G401.6 (cell line): Measurements from ENCODE around the gene RGS12.

Source experiments
- FAIRE-seq: peaks from 2 replicates; lab custom pipeline; 2012; peaks lifted over from hg19 to GRCh38; lab: Jason Lieb, UNC

Gene RGS12

DNA sequence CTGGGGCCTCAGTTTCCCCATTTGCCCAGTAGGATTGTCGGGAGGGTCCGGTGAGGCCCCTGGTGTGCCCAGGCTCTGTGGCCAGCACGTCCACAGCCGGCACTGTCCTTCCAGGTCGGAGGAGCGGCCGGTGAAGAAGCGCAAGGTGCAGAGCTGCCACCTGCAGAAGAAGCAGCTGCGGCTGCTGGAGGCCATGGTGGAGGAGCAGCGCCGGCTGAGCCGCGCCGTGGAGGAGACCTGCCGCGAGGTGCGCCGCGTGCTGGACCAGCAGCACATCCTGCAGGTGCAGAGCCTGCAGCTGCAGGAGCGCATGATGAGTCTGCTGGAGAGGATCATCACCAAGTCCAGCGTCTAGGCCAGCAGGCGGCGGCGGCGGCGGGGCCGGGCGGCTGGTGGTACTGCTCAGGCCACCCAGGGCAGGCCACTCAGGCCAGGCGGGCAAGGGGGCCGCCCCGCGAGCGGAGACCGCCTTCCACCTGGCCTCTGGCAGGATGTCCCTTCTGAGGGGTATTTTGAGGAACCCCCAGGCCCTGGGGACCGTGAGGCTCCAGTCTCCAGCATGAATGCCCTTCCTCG is 37.1 kb upstream of the RGS12 start:
- FAIRE-seq: no peak

DNA sequence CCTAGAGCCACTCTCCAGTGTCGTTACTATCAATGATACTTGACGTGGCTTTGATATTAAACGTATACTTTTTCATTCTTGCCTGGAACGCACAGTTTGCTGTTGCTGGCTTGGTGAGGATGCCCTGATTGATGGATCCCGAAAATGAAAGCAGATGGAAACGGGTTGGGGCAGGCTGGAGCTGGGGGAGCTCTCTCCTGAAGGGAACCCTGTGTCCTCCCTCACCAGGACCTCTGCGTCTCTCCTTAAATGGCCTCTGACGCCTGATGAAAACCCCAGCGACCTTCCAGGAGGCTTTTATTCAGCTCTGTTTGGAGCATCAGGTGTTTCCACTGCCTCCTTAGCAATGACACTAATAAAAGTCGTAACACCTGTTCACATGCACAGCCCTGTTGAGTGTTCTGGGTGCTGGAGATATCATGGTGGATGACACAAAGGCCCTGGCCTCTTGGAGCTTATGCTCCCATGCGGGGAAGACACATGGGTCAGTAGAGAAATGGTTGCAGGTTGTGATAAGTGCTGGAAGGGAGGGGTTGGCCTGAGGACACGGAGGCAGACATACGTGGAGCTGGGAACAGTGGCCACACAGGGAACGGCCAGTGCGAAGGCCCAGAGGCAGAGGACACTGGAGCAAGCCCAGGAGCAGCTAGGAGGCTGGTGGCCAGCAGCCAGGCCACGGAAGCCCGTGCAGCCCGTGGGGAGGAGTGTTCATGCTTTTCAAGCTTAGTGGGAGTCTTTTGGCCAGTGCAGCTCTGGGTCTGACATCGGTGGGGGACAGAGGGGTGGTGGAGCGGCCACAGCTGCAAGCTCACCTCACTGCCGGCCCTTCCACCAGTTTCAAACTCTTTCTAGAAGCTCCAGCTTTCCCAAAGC is 36.4 kb upstream of the RGS12 start:
- no peak for FAIRE-seq

DNA sequence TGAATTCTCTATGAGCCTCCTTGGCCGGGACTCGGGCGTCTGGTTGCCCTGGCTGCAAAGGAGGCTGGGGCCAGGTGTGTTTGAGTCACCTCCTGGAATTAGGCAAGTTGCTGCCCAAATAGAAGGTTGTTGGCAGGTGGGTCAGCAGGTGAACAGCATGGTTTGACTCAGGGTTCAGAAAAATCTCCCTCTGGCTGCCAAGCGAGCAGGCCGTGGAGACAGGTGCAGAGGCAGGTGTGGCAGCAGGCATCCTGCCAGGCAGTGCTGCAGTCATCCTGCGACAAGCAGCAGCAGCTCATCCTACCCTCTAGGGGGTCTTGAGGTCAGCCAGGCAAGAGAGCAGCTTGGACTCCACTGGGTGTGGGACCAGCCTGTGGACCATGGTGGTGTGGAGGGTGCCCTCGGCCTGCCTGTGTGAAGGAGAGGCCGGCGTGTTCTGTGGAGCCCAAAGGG is 35.7 kb upstream of the RGS12 start:
- FAIRE-seq: no peak

DNA sequence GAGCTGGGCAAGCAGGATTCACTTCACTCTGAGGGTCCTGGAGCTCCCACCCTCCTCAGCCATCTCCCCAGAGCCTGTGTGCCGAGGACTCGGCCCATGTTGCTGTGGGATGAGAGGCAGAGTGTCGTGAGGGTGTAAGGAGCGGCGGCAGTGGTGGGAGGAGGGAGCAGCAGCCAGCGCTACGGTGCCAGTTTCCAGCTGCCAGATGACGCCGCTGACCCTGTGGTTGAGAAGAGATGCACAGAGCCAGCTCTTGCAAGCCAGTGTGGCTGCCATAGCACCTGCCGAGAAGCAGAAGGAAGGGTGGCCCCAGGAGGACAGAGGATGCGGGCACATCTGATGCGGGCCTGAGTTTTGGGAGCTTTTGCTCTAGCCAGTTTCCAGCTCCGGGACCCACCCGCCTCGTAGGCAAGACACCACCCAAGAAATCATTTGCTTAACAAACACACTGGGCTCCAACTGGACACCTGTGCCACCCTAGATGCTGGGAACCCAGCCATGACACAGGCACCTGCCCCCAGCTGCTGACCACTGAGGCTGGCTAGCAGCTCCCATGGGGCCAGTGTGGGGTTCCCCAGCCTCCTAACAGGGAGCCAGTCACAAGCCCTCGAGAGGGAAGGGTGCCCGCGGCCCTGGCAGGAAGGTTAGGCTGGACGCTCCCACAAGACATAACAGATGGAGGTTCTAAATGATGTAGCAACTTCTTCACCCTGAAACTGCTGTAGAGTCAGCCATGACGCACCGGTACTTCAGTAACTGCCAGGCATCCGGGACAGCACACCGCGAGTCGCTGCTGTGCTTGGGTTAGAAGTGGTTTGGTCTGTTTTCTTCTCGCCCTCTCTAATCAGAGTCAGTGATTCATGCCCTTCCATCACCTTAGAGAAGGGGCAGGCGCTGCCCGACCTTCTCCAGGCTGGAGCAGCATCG is 35.0 kb upstream of the RGS12 start:
- no peak for FAIRE-seq

DNA sequence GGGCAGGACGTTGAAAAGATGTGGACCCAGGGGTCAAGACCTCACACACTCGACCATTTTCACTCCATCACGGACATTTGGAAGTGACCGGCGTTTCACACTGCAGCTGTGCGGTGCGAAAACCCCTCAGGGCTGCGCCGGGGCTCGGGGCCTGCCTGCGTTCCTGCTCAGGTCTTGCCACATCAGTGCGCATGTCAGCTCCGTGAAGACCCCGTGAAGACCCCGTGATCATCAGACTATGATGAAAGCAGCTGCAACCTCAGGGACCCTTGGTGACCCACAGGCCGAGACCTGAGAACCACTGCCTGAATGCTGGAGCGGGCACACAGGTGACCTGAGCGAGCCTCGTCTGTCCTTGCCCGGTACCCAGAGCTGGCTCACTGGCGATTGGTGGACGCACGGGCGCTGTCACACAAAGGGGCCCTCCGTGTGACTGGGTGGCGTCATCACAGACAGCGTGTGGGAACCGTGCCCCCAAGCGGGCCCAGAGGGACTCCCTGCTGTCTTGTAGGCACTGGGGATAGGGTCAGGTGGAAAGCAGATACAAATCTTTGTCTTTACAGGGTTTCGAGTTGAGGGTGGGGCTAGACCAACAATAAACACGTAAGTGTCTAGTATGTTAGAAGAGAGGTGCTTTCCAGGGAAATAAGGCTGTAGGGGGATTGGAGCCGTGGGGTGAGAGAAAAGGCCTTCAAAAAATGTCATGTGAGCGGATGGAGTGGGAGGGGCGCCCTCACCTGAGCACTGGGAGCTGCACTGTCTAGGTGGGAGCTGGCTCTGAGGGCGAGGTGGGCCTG is 31.2 kb upstream of the RGS12 start:
- no peak for FAIRE-seq

DNA sequence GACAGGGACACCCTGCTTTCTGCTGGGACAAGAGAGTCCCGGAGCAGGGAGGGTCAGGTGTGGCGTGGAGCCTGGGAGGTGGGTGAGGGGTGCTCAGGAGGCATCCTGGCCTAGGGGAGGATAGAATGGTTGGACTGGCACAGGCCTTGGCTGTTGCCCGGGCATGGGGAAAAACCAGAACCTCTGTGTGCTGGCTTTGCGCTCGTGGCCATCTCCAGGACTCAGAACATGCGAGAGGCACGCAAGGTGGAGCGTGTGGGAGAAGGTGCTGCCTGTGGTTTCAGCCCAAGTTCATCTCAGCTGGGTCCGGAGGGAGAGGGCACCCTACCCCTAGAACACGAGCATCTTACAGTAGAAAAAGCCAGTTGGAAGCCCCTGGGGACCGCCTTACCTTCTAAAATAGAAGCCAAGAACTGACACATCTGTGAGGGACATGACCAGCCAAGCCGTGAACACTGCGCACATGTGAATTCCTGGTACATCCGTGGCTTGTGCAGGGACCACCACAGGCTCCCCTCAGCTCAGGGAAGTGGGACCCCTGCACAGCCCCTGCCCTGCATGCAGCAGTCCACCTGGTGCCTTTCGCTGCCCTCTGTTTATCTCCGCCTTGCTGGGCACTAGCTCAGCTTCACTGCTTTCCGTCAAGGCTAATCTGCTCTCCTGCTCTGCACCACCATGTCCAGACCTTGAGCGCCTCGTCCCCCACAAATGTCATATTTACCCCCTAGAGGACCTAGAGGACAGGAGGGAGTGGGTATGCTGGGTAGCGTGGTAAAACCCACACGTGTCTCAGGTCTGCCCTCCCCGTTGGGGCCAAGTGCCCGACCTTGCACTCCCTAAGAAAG is 30.4 kb upstream of the RGS12 start:
- no peak for FAIRE-seq

DNA sequence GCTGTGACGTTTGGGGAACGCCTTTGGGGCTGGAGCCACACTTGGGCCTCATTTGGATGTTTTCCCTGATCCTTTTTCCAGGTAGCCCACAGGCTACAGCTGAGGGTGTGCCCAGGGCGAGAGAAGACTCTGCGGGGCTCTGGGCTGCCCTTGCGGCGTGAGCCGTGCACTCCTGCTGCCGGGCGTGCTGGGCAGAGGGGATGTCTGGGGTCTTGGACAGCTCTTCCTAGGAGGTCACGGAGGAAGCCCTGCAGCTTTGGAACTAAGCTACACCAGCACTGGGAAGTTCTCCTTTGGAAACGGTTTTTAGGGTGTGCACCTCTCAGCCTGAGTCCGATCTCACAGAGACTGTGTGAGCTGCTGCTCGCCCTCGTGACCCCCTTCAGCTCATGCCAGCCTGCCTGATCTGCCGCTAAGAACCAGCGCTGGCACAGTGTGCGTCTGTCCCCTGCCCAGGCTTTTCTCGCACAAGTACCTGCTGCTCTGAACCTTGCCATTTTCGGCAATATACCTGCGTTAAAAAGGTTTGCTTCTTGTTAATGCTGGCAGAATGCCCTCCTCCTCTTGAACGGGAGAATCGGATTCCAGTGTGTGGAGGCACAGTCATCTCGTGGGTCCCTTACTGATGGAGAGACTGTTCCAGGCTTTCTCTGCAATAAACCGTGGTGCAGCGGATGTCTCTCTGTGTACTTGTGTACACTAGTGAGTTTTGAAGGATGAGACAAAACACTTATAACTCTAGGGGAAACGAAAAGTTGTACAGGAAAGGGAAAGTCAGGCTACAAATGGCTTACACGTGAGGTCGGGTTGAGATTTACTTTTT is 29.6 kb upstream of the RGS12 start:
- FAIRE-seq: no peak

DNA sequence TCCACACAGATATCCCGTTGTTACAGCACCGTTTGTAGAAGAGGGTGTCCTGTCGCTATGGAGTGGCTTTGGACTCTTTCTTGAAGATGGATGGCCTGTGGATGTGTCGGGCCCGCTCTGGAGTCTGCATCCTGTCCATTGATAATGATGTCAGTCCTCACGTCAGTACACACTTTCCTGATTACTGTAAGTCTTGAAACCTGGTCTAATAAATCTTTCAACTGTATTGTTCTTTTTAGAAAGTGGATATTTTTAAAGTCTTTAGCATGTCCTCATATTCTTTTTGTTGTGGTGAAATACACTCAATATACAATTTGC is 29.0 kb upstream of the RGS12 start:
- FAIRE-seq: no peak

DNA sequence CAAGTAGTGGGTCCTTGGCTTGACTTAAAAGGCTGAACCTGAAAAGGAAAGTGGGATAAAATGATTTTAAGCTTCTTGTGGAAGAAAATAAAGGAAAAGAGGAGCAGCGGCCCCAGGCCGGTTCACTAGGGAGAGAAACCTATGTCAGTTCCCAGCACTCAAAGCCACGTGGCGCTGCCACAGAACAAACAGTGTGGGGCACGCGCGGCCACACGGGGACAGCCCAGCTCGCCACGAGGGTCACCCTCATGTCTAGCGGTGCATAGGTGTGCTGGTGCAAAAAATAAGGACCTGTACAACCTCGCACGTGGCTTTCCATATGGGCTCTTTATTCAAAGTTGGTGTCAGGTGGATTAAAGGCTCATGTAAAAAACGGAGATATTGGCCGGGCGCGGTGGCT is 26.7 kb upstream of the RGS12 start:
- no peak for FAIRE-seq

DNA sequence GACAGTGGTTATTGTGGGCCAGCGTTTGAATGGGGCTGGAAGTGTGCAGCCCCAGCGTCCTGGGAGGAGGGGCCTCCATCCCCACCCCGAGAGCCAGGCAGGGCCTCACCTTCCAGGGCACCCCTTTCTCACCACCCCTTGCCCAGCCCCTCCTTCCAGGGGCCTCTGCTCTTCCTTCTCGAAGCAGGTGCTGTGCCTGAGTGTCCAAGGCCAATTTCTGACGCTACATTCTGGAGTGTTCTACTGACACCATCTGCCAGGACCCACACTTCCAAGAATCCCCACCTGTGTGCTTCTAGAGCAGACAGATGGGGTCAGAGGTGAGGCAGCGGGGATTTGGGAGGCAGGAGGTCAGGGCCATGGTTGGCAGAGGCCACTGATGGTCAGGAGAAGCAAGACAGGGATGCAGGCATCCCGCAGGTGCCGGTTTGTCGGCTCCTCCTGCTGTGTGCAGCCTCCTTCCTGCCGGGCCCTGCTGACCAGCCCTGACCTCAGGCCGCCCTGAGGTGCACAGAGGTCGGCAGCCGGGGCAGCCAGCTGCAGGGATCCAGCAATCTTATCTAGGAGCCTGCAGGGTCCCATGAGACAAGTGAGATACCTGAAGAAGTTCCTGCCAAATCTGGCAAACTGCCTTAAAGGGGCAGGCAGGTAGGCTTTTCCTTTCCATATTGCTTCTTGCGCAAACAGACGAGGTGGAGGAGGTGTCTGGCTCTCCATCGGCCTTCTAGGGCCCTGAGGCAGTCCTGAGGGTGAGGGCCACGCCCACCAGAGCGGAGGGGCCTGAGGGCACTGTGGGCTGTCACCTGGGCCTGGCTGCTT is 25.0 kb upstream of the RGS12 start:
- FAIRE-seq: no peak

DNA sequence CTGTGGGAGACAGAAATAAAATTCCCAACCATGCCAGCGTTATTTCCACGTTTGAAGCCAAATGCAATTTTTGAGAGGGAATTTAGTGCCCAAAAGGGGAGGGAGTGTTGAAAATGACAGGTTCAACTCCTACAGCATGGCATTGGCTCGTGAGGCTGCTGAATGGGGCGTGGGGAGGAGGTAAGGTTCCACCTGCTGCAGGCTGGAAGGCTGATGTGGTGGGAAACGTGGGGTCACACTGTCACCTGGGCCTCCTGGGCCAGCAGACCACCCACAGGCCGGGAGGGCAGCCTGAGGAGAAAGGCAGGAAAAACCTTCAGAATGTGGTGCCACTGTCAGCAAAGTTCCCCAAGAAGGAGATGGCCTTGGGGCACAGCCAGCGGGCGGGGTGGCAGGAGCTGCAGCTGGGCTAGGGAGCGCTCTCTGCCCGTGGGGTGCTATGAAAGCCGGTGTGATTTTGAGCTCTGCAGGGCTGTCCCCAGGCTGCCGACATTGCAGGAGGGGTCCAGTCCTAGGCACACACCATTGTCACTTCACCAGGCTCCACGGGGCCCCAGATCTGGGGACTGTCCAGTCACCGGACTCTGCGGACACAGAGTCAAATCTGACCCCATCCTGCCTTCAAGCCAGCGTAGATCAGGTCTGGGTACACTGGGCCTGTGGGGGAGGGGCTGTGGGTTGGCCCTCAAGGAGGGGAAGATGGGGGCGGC is 24.3 kb upstream of the RGS12 start:
- FAIRE-seq: no peak

DNA sequence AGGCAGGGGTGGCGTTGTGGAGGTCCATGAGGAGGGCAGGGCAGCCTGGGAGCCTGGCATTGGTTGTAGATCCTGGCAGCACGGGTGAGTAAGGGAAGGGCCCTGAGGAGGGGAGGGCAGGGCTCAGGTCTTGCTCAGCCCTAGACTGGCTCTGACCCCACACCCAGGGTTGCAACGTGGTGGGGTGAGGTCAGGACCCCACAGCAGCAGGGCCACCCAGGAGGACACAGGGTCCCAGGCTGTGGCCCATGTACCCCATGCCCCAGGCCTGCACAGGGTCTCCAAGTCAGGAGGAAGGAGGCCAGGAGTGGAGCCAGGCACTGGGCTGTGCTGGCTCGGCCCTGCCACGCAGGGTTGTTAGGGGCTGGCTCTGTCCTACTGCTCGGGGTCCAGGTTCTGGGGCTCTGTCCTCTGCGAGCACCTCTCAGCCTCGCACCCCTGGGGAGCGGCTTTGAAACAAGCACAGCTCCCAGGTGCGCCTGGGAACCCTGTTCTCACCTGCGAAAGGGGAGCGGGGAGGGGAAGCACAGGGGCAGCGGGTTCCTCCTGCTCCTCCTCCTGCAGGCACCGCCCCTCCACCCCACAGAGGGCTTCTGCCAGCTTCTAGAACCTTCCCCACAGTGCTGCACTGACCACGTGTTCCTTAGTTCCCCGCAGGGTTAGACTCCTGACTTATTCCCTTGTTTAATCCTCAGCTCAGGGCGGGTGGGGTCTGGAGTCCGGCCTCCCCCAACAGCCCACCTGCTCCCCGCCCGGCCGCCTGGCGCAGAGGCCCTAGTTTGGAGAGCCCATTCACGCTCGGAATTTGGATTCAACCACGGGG is 23.5 kb upstream of the RGS12 start:
- FAIRE-seq: no peak

DNA sequence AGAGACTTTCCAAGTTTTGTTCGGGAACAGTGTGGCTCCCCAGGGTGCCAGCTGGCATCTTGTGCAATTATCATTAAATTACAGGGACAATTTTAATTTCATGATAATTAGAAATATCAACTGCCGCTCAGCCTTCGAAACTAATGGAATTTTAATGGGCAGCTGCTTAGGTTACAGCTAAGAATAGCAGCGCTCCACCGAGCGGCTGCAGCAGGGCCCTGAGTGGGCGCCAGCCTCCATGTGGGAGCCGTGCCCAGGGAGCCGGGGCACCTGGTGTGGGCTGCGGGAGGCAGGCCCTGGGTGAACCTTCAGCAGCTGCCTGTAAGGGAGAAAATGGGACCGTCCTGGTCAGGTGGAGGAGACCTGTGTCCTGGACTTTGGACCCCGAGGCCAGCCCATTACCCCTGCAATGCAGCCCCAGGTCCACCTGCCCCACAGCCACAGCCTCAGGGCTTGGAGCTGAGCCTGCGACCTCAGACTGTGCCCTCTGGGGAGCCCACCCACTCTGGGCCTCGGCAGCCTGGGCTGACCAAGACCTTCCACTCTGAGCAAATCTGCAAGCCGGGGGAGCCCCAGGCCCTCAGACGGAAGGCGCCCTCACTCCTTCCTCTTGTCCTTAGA is 22.7 kb upstream of the RGS12 start:
- FAIRE-seq: no peak

DNA sequence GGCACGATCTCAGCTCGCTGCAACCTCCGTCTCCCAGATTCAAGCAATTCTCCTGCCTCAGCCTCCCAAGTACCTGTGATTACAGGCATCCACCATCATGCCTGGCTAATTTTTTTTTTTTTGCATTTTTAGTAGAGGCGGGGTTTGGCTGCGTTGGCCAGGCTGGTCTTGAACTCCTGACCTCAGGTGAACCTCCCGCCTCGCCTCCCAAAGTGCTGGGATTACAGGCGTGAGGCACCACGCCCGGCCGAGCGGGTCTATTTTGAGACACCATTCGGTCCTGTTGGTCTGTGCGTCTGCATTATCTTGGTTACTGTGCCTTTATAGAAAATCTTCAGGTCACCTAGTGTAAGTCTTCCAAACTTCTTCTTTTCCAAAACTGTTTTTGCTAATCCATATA is 21.7 kb upstream of the RGS12 start:
- no peak for FAIRE-seq

DNA sequence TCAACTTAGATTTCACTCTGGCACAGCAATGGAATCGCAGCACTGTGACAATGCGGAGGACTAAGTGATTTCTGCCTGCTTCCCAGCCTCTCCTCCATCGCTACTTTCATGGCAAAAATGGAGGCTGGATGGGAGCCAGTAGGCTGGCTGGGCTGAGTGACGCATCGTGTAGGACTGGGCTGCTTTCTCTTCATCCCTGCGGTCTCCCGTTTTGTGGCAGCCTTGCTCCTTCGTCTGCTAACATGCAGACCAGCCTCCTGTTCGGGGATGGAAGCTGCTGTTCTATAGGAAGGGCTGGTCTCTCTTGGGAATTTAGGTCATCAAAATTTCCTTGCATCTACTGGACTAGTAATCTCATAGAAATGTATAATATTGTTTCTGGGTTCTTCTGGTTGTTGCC is 15.8 kb upstream of the RGS12 start:
- no peak for FAIRE-seq

DNA sequence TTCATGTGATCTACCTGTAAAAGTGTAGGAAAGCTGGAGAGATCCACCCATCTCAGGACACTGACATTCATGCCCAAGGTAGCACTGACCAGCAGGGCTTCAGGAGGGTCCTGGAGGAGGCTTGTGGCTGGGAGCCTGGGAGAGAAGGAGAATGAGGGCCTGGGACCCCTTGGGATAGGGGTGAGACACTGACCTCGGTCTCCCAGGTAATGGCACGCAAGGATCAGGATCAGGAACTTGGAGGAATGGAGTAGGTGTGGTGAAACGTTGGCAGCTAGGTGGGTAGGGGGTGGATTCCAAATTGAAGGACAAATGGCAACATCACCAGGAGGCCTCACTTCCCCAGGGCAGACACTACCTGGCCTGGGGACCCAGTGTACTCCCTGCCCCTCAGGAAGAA is 12.4 kb upstream of the RGS12 start:
- no peak for FAIRE-seq

DNA sequence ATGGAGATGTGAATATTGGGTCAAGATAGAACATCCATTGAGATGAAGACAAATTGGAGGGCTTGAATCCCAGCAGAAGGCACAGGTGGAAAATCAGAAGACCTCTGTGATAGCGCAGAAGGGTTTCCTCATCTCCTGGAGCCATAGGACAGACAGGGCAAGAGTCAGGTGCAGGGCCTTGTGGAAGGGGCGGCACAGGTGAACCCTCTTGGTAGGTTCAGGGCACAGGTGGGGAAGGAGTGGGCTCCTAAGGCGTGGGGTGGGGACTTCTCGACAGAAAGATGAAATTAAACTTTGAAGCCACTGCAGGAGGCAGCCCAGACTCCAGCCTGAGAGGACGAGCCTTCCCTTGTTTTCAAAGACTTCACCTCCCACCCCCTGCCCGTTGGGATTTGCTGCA is 9.3 kb upstream of the RGS12 start:
- no peak for FAIRE-seq

DNA sequence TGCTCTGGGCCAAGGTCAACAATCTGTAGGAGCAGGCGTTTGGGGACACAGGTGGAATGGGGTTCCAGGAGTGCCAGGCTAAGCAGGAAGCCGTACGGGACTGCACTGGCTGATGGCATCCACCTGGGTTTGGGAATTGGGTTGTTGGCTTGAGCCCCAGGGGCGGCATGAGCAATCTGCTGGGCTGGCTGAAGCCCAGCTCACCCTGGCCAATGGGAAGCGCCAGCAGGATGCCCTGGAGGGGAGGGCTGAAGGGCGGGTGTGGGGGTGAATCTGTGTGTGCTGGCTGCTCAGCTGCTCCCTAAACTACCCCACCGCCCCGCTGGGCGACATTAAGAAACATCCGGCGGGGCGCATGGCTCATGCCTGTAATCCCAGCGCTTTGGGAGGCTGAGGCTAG is 8.9 kb upstream of the RGS12 start:
- no peak for FAIRE-seq
